Measurements from ENCODE around the gene DHRS9. TPM values are rescaled to one million over a fixed set of nuclear protein-coding genes. Genes with fewer than 3 reads are reported as not detected.
"Not testable (repeated sequence)": the region's sequence is repeated elsewhere in the genome, so short reads cannot be mapped to it uniquely, and the experiment has no call there.

Gene DHRS9
- total RNA-seq, 4 donors from 2014 or later = 0.74 to 17.7 (median 4.8) TPM

DNA sequence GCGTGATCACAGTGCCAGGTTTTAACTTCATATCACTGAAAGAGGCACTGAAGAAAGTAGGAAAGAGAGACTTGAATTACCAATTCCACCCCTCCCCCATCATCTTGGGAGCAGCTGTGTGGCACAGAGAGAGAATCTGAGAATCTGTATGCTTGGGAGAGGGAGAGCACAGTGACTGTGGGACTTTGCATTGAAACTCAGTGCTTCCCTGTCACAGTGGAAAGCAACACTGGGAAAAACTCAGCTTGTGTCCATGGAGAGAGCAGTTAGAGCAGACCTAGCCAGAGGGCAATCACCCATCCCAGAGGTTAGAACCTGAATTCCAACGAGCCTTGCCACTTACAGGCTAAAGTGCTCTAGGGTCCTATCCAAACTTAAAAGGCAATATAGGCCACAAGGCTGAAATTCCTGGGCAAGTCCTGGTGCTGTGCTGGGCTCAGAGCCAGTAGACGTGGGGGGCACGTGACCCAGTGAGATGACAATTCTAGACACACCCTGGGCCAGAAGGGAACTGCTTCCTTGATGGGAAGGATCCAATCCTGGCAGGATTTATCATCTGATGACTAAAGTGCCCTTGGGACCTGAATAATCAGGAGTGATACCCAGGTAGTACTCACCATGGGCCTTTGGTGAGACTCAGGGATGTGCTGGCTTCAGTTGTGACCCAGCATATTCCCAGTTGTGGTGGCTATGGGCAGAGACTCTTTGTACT lies 22.8 kb upstream of the DHRS9 start:
- no peak for TF ChIP-seq CTCF (IDR thresholded peaks at IDR 0.05)
- DNase-seq (ENCODE audit: low spot score) (no peak), ATAC-seq (ENCODE audit: low FRiP score) (no peak)

DNA sequence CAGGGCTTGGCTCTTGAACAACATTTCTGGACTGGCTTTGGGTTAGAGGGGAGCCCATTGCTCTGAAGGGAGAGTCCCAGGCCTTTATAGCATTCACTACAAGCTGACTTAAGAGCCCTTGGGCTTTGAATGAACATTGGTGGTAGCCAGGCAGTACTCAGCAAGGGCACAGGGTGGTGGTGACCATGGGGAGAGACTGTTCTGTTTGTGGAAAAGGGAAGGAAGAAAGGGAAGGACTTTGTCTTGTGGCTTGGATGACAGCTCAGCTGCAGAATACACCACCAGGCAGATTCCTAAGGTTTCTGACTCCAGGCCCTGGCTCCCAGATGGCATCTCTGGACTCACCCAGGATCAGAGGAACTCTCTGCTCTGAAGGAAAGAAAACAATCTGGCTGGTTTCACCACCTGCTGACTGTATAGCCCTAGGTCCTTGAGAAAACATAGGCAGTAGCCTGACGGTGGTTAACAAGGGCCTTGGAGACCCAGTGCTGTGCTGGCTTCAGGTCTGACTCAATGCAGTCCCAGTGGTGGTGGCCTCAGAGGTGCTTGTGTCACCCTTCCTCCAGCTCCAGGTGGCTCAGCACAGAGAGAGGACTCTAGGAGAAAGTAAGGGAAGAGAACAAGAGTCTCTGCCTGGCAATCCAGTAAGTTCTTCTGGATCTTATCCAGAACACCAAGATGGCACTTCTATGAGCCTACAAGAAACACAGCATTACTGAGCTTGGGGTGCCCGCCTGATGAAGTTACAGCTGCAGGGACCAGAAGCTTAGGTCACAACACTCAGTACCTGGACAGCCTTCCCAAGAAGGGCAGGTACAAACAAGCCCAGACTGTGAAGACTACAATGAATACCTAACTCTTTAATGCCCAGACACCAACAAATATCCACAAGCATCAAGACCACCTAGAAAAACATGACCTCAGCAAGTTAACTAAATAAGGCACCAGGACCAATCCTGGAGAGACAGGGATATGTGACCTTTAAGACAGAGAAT lies 21.8 kb upstream of the DHRS9 start:
- no peak for DNase-seq (ENCODE audit: low spot score)
- ATAC-seq (ENCODE audit: low FRiP score) = no peak
- no peak for TF ChIP-seq CTCF (IDR thresholded peaks at IDR 0.05)

GRCh38 chr2:169049142-169049541 lies 20.2 kb upstream of the DHRS9 start:
- TF ChIP-seq CTCF (IDR thresholded peaks at IDR 0.05) = no peak
- ATAC-seq (ENCODE audit: low FRiP score) = no peak
- no peak for DNase-seq (ENCODE audit: low spot score)

- no peak for TF ChIP-seq CTCF (IDR thresholded peaks at IDR 0.05)
- DNase-seq (ENCODE audit: low spot score) (no peak), ATAC-seq (ENCODE audit: low FRiP score) (no peak)
Measured at GRCh38 chr2:169050476-169051240, 18.7 kb upstream of the DHRS9 start.

- not testable (repeated sequence) for DNase-seq (ENCODE audit: low spot score); ATAC-seq (ENCODE audit: low FRiP score)
Measured at GRCh38 chr2:169054575-169054974, 14.8 kb upstream of the DHRS9 start.

- not testable (repeated sequence) for ATAC-seq (ENCODE audit: low FRiP score); DNase-seq (ENCODE audit: low spot score)
Measured at GRCh38 chr2:169064199-169064598, 5.2 kb upstream of the DHRS9 start.

DNA sequence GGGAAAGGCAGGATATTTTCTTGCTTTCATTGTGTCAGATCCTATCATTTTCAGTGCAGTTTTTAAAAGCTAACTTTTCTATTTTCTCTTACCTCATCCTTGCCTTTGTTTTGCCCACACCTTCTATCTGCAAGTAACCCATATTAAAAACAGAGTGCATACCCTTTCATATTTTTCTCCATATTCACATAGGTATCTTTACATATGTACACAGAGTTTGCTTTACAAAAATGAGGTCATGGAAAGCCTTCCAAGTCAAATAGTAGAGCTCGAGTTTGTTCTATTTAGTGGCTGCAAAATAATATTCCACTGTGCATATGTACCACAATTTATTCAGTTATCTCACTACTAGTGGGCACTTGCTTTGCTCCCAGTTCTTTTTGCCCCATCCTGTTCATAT lies 3.9 kb upstream of the DHRS9 start:
- no peak for DNase-seq (ENCODE audit: low spot score)
- no peak for TF ChIP-seq CTCF (IDR thresholded peaks at IDR 0.05)
- no peak for ATAC-seq (ENCODE audit: low FRiP score)

Measured in omental fat pad (tissue), 4 donors.